Calu3 (cell line): ENCODE measurements around the gene DNAJC30. TPM values are rescaled to one million over a fixed set of nuclear protein-coding genes. Genes with fewer than 3 reads are reported as not detected.

Experiments
- Bru-seq: library from RNA; stranded (reverse); fragments of 400-500 nt; gene quantifications from one replicate; lab custom pipeline; 2021; lab: Mats Ljungman, UMichigan
- BruChase-seq, 2 experiments: library from RNA; stranded (reverse); fragments of 400-500 nt; gene quantifications; one replicate each; lab custom pipeline; 2021; lab: Mats Ljungman, UMichigan
- BruUV-seq: library from RNA; stranded (reverse); fragments of 400-500 nt; replicated peaks from 2 replicates; lab custom pipeline; 2021; lab: Mats Ljungman, UMichigan
- CTCF ChIA-PET: fragments of 300-600 bp; sonication (Branson Sonifier 250); formaldehyde crosslinking; loops from one replicate; lab custom pipeline; 2022; ENCODE audit warnings: antibody characterized with exemption; lab: Charles Lee
- DNase-seq: peaks from one replicate; pipeline ENCODE4 v3.0.0; 2022
- H3K27ac Mint-ChIP-seq: one replicate; pipeline ENCODE4 v1.8.0; 2022; ENCODE audit warnings: mixed read lengths; ENCODE audit not compliant: unreplicated experiment
- H3K27me3 Mint-ChIP-seq: one replicate; pipeline ENCODE4 v1.8.0; 2022; ENCODE audit warnings: mixed read lengths; ENCODE audit not compliant: unreplicated experiment
- H3K36me3 Mint-ChIP-seq: one replicate; pipeline ENCODE4 v1.8.0; 2022; ENCODE audit warnings: mild to moderate bottlenecking, moderate library complexity, mixed read lengths; ENCODE audit not compliant: insufficient read depth, unreplicated experiment
- H3K4me1 Mint-ChIP-seq: one replicate; pipeline ENCODE4 v1.8.0; 2022; ENCODE audit warnings: mild to moderate bottlenecking, low read depth, mixed read lengths; ENCODE audit not compliant: unreplicated experiment
- H3K4me3 Mint-ChIP-seq: one replicate; pipeline ENCODE4 v1.8.0; 2022; ENCODE audit warnings: mild to moderate bottlenecking, low read depth, moderate library complexity, mixed read lengths; ENCODE audit not compliant: unreplicated experiment
- H3K9me3 Mint-ChIP-seq: one replicate; pipeline ENCODE4 v1.8.0; 2022; ENCODE audit warnings: low read depth, mixed read lengths; ENCODE audit not compliant: unreplicated experiment
- CTCF ChIP-seq: fragments of 200-600 bp; IDR thresholded peaks from one replicate; pipeline ENCODE4 v1.8.0; 2022; ENCODE audit warnings: antibody characterized with exemption; ENCODE audit not compliant: unreplicated experiment
- intact Hi-C: fragments of 100-400 bp; cut with micrococcal nuclease; formaldehyde crosslinking; loops from one replicate; pipeline ENCODE4 v1.10.0; 2022; ENCODE audit not compliant: unreplicated experiment
- long read RNA-seq: library from polyadenylated mRNA; stranded (forward); transcript quantifications from one replicate; pipeline ENCODE4 v2.0.0, GENCODE V29; 2022
- total RNA-seq: library from RNA; stranded (reverse); gene quantifications from 2 replicates; pipeline ENCODE4 v1.2.3, GENCODE V29; 2022

Gene DNAJC30
- total RNA-seq (10.1 and 10.5 TPM in 2 replicates), Bru-seq, nascent RNA (percentile 72 among the genes with signal in this experiment), BruChase-seq, experiment 1, labeled RNA remaining after a 6-hour chase (percentile 68 among the genes with signal in this experiment), BruChase-seq, experiment 2, labeled RNA remaining after a 2-hour chase (percentile 73 among the genes with signal in this experiment)
- long read RNA-seq, transcript DNAJC30-201 (1 exons, 2,485 nt) = major isoform, 31 of 31 reads
- long read RNA-seq, partial matches to known transcripts = 0 of 31 reads
- long read RNA-seq, other reads (novel, unspliced or antisense) = 0 of 31 reads

GRCh38 chr7:73683056-73683787 is at the start of gene DNAJC30, which contains the start of gene BUD23:
DNAJC30 (minus strand) TSS chr7:73683453; CDS start chr7:73683423, 30 bp downstream.
BUD23 (plus strand) TSS chr7:73683597; CDS start chr7:73683626, 29 bp downstream.
- TF ChIP-seq CTCF = no peak
- H3K27ac Mint-ChIP-seq = peak within 1 kb of the TSS; percentile 90
- peaks cover 35% of the 10 kb centered on the region for H3K36me3 Mint-ChIP-seq
- peak within 1 kb of the TSS; percentile 94 for H3K4me3 Mint-ChIP-seq
- no peaks in the 10 kb centered on the region for H3K9me3 Mint-ChIP-seq
- TSS peak; percentile 50 for BruUV-seq
- peak; percentile 88 for DNase-seq
- no peaks in the 10 kb centered on the region for H3K27me3 Mint-ChIP-seq
- CTCF ChIA-PET = no interaction called here
- H3K4me1 Mint-ChIP-seq = peaks cover 10% of the 10 kb centered on the region
- intact Hi-C loops = no loop called here

- Mint-ChIP-seq H3K9me3 (no peaks in the 10 kb centered on the region), H3K4me3 (no peak overlapping the region), H3K4me1 (peaks cover 19% of the 10 kb centered on the region), H3K27me3 (no peaks in the 10 kb centered on the region), H3K36me3 (peaks cover 41% of the 10 kb centered on the region), H3K27ac (no peak overlapping the region)
- BruUV-seq = no TSS peak
- DNase-seq = no peak
- no peak for TF ChIP-seq CTCF
- intact Hi-C loops = no loop called here
- CTCF ChIA-PET = interaction anchor here (0.6 kb wide), 1 partner anchor 108 kb away, joined by 3 read pairs; the partner anchor contains the start of gene MLXIPL
Measured at GRCh38 chr7:73732397-73732796, 49.1 kb upstream of the DNAJC30 start.

GRCh38 chr7:73730485-73730884 is 47.2 kb upstream of the DNAJC30 start:
- H3K36me3 Mint-ChIP-seq = peaks cover 22% of the 10 kb centered on the region
- no peaks in the 10 kb centered on the region for H3K27me3 Mint-ChIP-seq
- no peak for TF ChIP-seq CTCF
- no TSS peak for BruUV-seq
- no peaks in the 10 kb centered on the region for H3K9me3 Mint-ChIP-seq
- intact Hi-C loops = no loop called here
- H3K4me1 Mint-ChIP-seq = peaks cover 8% of the 10 kb centered on the region
- CTCF ChIA-PET = no interaction called here
- no peak overlapping the region for H3K4me3 Mint-ChIP-seq
- H3K27ac Mint-ChIP-seq = no peak overlapping the region
- no peak for DNase-seq

GRCh38 chr7:73728551-73728950 is 45.3 kb upstream of the DNAJC30 start:
- no peak for DNase-seq
- no peak overlapping the region for H3K27ac Mint-ChIP-seq
- TF ChIP-seq CTCF = no peak
- H3K36me3 Mint-ChIP-seq = peaks cover 5% of the 10 kb centered on the region
- CTCF ChIA-PET = interaction anchor here (0.7 kb wide), 1 partner anchor 129 kb away, joined by 5 read pairs; no protein-coding TSS in a partner anchor
- H3K27me3 Mint-ChIP-seq = no peaks in the 10 kb centered on the region
- intact Hi-C loops = no loop called here
- no peak overlapping the region for H3K4me3 Mint-ChIP-seq
- no TSS peak for BruUV-seq
- H3K9me3 Mint-ChIP-seq = no peaks in the 10 kb centered on the region
- no peaks in the 10 kb centered on the region for H3K4me1 Mint-ChIP-seq
